ENCODE measurements around the gene SNX21.

Gene SNX21

GRCh38 chr20:45834797-45835161 lies 1.2 kb downstream of the SNX21 start:
- TF ChIP-seq GATA2 (IDR thresholded peaks at IDR 0.05; ENCODE audit: low read depth, low read length) = no peak
- no peak for TF ChIP-seq GATA3 (IDR thresholded peaks at IDR 0.05; ENCODE audit: low read depth, low read length)

- TF ChIP-seq GATA3 (IDR thresholded peaks at IDR 0.05; ENCODE audit: low read depth, low read length) = no peak
- no peak for TF ChIP-seq GATA2 (IDR thresholded peaks at IDR 0.05; ENCODE audit: low read depth, low read length)
Measured at GRCh38 chr20:45835329-45835765, 1.7 kb downstream of the SNX21 start.

- TF ChIP-seq GATA2 (IDR thresholded peaks at IDR 0.05; ENCODE audit: low read depth, low read length) = no peak
- TF ChIP-seq GATA3 (IDR thresholded peaks at IDR 0.05; ENCODE audit: low read depth, low read length) = no peak
Measured at GRCh38 chr20:45835825-45836224, 2.2 kb downstream of the SNX21 start.

- TF ChIP-seq GATA2 (IDR thresholded peaks at IDR 0.05; ENCODE audit: low read depth, low read length) (peak; percentile 52), GATA3 (IDR thresholded peaks at IDR 0.05; ENCODE audit: low read depth, low read length) (no peak)
Measured at GRCh38 chr20:45836841-45837240, 3.2 kb downstream of the SNX21 start.

- no peak for TF ChIP-seq GATA3 (IDR thresholded peaks at IDR 0.05; ENCODE audit: low read depth, low read length)
- TF ChIP-seq GATA2 (IDR thresholded peaks at IDR 0.05; ENCODE audit: low read depth, low read length) = no peak
Measured at GRCh38 chr20:45840700-45841198, 7.2 kb downstream of the SNX21 start.

GRCh38 chr20:45841407-45842129 lies 8.0 kb downstream of the SNX21 start:
- TF ChIP-seq GATA2 (IDR thresholded peaks at IDR 0.05; ENCODE audit: low read depth, low read length) (no peak), GATA3 (IDR thresholded peaks at IDR 0.05; ENCODE audit: low read depth, low read length) (no peak)

- no peak for TF ChIP-seq GATA2 (IDR thresholded peaks at IDR 0.05; ENCODE audit: low read depth, low read length)
- TF ChIP-seq GATA3 (IDR thresholded peaks at IDR 0.05; ENCODE audit: low read depth, low read length) = no peak
Measured at GRCh38 chr20:45842169-45842812, 8.7 kb downstream of the SNX21 start.

- TF ChIP-seq GATA3 (IDR thresholded peaks at IDR 0.05; ENCODE audit: low read depth, low read length) (no peak), GATA2 (IDR thresholded peaks at IDR 0.05; ENCODE audit: low read depth, low read length) (no peak)
Measured at GRCh38 chr20:45843506-45843905, 9.9 kb downstream of the SNX21 start.

- TF ChIP-seq GATA3 (IDR thresholded peaks at IDR 0.05; ENCODE audit: low read depth, low read length) (no peak), GATA2 (IDR thresholded peaks at IDR 0.05; ENCODE audit: low read depth, low read length) (no peak)
Measured at GRCh38 chr20:45845452-45845851, 11.9 kb downstream of the SNX21 start.

GRCh38 chr20:45848421-45848820 lies 14.8 kb downstream of the SNX21 start:
- TF ChIP-seq GATA3 (IDR thresholded peaks at IDR 0.05; ENCODE audit: low read depth, low read length) (no peak), GATA2 (IDR thresholded peaks at IDR 0.05; ENCODE audit: low read depth, low read length) (no peak)

GRCh38 chr20:45848969-45849582 lies 15.5 kb downstream of the SNX21 start:
- no peak for TF ChIP-seq GATA2 (IDR thresholded peaks at IDR 0.05; ENCODE audit: low read depth, low read length)

GRCh38 chr20:45850238-45850637 lies 16.6 kb downstream of the SNX21 start:
- TF ChIP-seq GATA3 (IDR thresholded peaks at IDR 0.05; ENCODE audit: low read depth, low read length) (no peak), GATA2 (IDR thresholded peaks at IDR 0.05; ENCODE audit: low read depth, low read length) (no peak)

- TF ChIP-seq GATA2 (IDR thresholded peaks at IDR 0.05; ENCODE audit: low read depth, low read length) = no peak
- TF ChIP-seq GATA3 (IDR thresholded peaks at IDR 0.05; ENCODE audit: low read depth, low read length) = no peak
Measured at GRCh38 chr20:45850926-45851325, 17.3 kb downstream of the SNX21 start.

- TF ChIP-seq GATA3 (IDR thresholded peaks at IDR 0.05; ENCODE audit: low read depth, low read length) (no peak), GATA2 (IDR thresholded peaks at IDR 0.05; ENCODE audit: low read depth, low read length) (no peak)
Measured at GRCh38 chr20:45851501-45851900, 17.9 kb downstream of the SNX21 start.

- no peak for TF ChIP-seq GATA3 (IDR thresholded peaks at IDR 0.05; ENCODE audit: low read depth, low read length)
- no peak for TF ChIP-seq GATA2 (IDR thresholded peaks at IDR 0.05; ENCODE audit: low read depth, low read length)
Measured at GRCh38 chr20:45852326-45852725, 18.7 kb downstream of the SNX21 start.

Data from SH-SY5Y (cell line).